HFFc6 (cell line): ENCODE measurements around the gene NIPBL. TPM values are rescaled to one million over a fixed set of nuclear protein-coding genes. Genes with fewer than 3 reads are reported as not detected.

ENCODE experiments used
- DNase-seq: peaks from one replicate; pipeline ENCODE4 v3.0.0-alpha.2; 2018
- H3K27ac Mint-ChIP-seq: 2 replicates; pipeline ENCODE4 v1.8.0; 2020; ENCODE audit warnings: mild to moderate bottlenecking, mixed read lengths
- H3K27me3 Mint-ChIP-seq: 2 replicates; pipeline ENCODE4 v1.8.0; 2021; ENCODE audit warnings: mild to moderate bottlenecking, moderate library complexity, mixed read lengths; ENCODE audit not compliant: insufficient read depth
- H3K36me3 Mint-ChIP-seq: 2 replicates; pipeline ENCODE4 v1.8.0; 2021; ENCODE audit warnings: low read depth, mixed read lengths
- H3K4me1 Mint-ChIP-seq: 2 replicates; pipeline ENCODE4 v1.8.0; 2020; ENCODE audit warnings: low read depth, mixed read lengths
- H3K4me3 Mint-ChIP-seq: 2 replicates; pipeline ENCODE4 v1.8.0; 2020; ENCODE audit warnings: mild to moderate bottlenecking, moderate library complexity, mixed read lengths
- H3K9me3 Mint-ChIP-seq: 2 replicates; pipeline ENCODE4 v1.8.0; 2020; ENCODE audit warnings: mild to moderate bottlenecking, mixed read lengths
- CTCF ChIP-seq: fragments of 200-600 bp; sonication (generic); IDR thresholded peaks from 2 replicates; pipeline ENCODE4 v1.5.0; 2021; ENCODE audit warnings: antibody characterized with exemption, mild to moderate bottlenecking
- total RNA-seq, 6 experiments: library from RNA; stranded (reverse); fragmentation: NEBNext Ultra II Directional; extraction: Animal tissue kit (Norgen Biotek cat#: 25700); gene quantifications; 2 replicates in 1 of 6; 3 replicates in 5 of 6; pipeline ENCODE4 v1.2.3, GENCODE V29; 2021

Gene NIPBL
- total RNA-seq, 6 experiments from 2014 or later, result 31.6 to 35.7 (median 32.6) TPM

- H3K4me3 Mint-ChIP-seq, result peak overlapping the region; percentile 65; the same call in 1 of the 2 replicates
- H3K4me1 Mint-ChIP-seq, result peaks cover 89% of the 10 kb centered on the region
- H3K36me3 Mint-ChIP-seq, result no peaks in the 10 kb centered on the region
- H3K9me3 Mint-ChIP-seq, result no peaks in the 10 kb centered on the region
- H3K27ac Mint-ChIP-seq, result 0 out of 2 replicates have a peak overlapping the region, but pooled peaks have one; percentile 54
- peaks cover 2% of the 10 kb centered on the region; the same call in 1 of the 2 replicates for H3K27me3 Mint-ChIP-seq
- DNase-seq, result no peak
- no peak for TF ChIP-seq CTCF
Measured at GRCh38 chr5:36948650-36949049, 72.1 kb downstream of the NIPBL start.

- Mint-ChIP-seq H3K4me1 (peaks cover 79% of the 10 kb centered on the region), H3K27ac (peak overlapping the region; percentile 70; the same call in 1 of the 2 replicates), H3K36me3 (no peaks in the 10 kb centered on the region), H3K4me3 (peak overlapping the region; percentile 78; the same call in 1 of the 2 replicates), H3K9me3 (no peaks in the 10 kb centered on the region), H3K27me3 (peaks cover 2% of the 10 kb centered on the region; the same call in 1 of the 2 replicates)
- TF ChIP-seq CTCF, result no peak
- DNase-seq, result no peak
Measured at GRCh38 chr5:36949593-36949992, 73.0 kb downstream of the NIPBL start.

GRCh38 chr5:36950586-36951457, 74.3 kb downstream of the NIPBL start:
- peak overlapping the region; percentile 78 for H3K4me3 Mint-ChIP-seq
- peak; percentile 78 for DNase-seq
- H3K9me3 Mint-ChIP-seq, result no peaks in the 10 kb centered on the region
- peaks cover 70% of the 10 kb centered on the region for H3K4me1 Mint-ChIP-seq
- H3K36me3 Mint-ChIP-seq, result peaks cover 4% of the 10 kb centered on the region
- H3K27me3 Mint-ChIP-seq, result peaks cover 2% of the 10 kb centered on the region; the same call in 1 of the 2 replicates
- H3K27ac Mint-ChIP-seq, result peak overlapping the region; percentile 70
- no peak for TF ChIP-seq CTCF

GRCh38 chr5:36953043-36953442, 76.5 kb downstream of the NIPBL start:
- Mint-ChIP-seq H3K27ac (no peak overlapping the region), H3K4me3 (no peak overlapping the region), H3K4me1 (peaks cover 48% of the 10 kb centered on the region), H3K27me3 (peaks cover 2% of the 10 kb centered on the region; the same call in 1 of the 2 replicates), H3K36me3 (peaks cover 11% of the 10 kb centered on the region), H3K9me3 (no peaks in the 10 kb centered on the region)
- DNase-seq, result no peak
- TF ChIP-seq CTCF, result no peak

- DNase-seq, result no peak
- Mint-ChIP-seq H3K4me3 (no peak overlapping the region), H3K36me3 (peaks cover 16% of the 10 kb centered on the region), H3K9me3 (no peaks in the 10 kb centered on the region), H3K27me3 (no peaks in the 10 kb centered on the region), H3K4me1 (peaks cover 1% of the 10 kb centered on the region; the same call in 1 of the 2 replicates), H3K27ac (no peak overlapping the region)
- TF ChIP-seq CTCF, result no peak
Measured at GRCh38 chr5:36957953-36958537, 81.5 kb downstream of the NIPBL start.
